WERI-Rb-1 (cell line): Measurements from ENCODE around the gene PTPRG.

Experiments used
- DNase-seq: peaks from one replicate; pipeline ENCODE4 v3.0.0-alpha.2; 2020
- H3K27ac ChIP-seq: fragments of 250-450 bp; sonication (Bioruptor Pico); 2 replicates; pipeline ENCODE4 v1.5.1; 2020; ENCODE audit warnings: mild to moderate bottlenecking, moderate library complexity
- H3K27me3 ChIP-seq: fragments of 250-450 bp; sonication (Bioruptor Pico); 2 replicates; pipeline ENCODE4 v1.5.1; 2021; ENCODE audit warnings: mild to moderate bottlenecking, low read depth, moderate library complexity; ENCODE audit not compliant: insufficient read depth, severe bottlenecking
- H3K36me3 ChIP-seq: fragments of 250-450 bp; sonication (Bioruptor Pico); 2 replicates; pipeline ENCODE4 v1.5.1; 2020; ENCODE audit warnings: mild to moderate bottlenecking, moderate library complexity
- H3K4me3 ChIP-seq: 2 replicates; pipeline ENCODE4 v1.5.1; 2011; ENCODE audit warnings: low read depth, mild to moderate bottlenecking, control low read depth, low read length
- H3K9me3 ChIP-seq: fragments of 250-450 bp; sonication (Bioruptor Pico); 2 replicates; pipeline ENCODE4 v1.5.1; 2021; ENCODE audit warnings: mild to moderate bottlenecking, moderate library complexity; ENCODE audit not compliant: severe bottlenecking
- TF ChIP-seq, protein P1 (sequence below): IDR thresholded peaks from 2 replicates; pipeline ENCODE4 v1.5.1; 2011; ENCODE audit warnings: low read depth, mild to moderate bottlenecking, control low read depth, inconsistent platforms, low read length

Gene PTPRG

DNA sequence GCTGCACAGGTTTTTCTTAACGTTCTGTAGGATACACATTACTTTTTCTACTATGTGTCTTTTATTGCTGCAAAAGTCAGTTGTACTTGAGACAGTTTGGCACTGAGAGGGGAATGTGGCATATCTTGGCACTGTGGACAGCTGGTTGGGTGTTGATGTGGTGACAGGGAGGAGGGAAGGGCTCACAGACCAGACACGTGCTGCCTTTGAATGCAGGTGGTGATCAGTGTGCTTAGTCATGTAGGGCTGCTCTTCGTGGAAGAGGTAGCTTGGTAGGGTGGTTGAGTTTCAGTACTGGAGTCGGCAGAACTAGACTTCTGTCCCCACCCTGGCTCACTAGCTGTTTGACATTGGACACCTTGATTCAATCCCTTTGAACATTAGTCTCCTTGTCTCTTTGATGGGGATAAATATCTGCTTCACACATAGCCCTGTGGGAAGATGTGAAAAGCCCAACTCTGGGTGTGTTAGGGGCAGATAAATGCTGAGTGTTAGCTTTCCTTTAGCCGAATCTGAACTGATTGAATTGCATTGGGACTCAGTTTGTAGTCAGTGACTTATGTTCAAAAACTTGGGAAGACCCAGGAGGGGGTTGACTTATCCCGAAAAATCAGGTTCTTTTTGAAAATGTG, 108.4 kb downstream of the PTPRG start:
- Histone ChIP-seq H3K27me3 (no peaks in the 10 kb centered on the region), H3K4me3 (no peak overlapping the region), H3K9me3 (no peaks in the 10 kb centered on the region), H3K27ac (peak overlapping the region; percentile 66), H3K36me3 (no peaks in the 10 kb centered on the region)
- peak; percentile 36 for DNase-seq
- TF ChIP-seq, protein P1, sequence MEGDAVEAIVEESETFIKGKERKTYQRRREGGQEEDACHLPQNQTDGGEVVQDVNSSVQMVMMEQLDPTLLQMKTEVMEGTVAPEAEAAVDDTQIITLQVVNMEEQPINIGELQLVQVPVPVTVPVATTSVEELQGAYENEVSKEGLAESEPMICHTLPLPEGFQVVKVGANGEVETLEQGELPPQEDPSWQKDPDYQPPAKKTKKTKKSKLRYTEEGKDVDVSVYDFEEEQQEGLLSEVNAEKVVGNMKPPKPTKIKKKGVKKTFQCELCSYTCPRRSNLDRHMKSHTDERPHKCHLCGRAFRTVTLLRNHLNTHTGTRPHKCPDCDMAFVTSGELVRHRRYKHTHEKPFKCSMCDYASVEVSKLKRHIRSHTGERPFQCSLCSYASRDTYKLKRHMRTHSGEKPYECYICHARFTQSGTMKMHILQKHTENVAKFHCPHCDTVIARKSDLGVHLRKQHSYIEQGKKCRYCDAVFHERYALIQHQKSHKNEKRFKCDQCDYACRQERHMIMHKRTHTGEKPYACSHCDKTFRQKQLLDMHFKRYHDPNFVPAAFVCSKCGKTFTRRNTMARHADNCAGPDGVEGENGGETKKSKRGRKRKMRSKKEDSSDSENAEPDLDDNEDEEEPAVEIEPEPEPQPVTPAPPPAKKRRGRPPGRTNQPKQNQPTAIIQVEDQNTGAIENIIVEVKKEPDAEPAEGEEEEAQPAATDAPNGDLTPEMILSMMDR: no peak

DNA sequence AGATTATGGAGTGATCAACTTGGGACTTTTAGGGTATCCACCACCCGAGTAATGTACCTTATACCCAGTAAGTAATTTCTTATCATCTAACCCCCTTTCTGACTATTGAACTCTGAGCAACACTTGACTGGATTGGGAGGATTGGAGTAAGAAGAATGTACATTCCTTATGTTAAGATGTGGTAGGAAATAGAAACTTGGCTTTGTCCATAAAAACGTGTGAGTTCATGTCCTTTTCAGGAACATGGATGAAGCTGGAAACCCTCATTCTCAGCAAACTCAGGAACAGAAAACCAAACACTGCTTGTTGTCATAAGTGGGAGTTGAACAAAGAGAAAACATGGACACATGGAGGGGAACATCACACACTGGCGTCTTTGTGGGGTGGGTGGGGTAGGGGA, 112.3 kb downstream of the PTPRG start:
- no peak overlapping the region for H3K27ac ChIP-seq
- TF ChIP-seq, protein P1: no peak
- no peak overlapping the region for H3K4me3 ChIP-seq
- no peaks in the 10 kb centered on the region for H3K9me3 ChIP-seq
- H3K27me3 ChIP-seq: no peaks in the 10 kb centered on the region
- no peak for DNase-seq
- no peaks in the 10 kb centered on the region for H3K36me3 ChIP-seq

DNA sequence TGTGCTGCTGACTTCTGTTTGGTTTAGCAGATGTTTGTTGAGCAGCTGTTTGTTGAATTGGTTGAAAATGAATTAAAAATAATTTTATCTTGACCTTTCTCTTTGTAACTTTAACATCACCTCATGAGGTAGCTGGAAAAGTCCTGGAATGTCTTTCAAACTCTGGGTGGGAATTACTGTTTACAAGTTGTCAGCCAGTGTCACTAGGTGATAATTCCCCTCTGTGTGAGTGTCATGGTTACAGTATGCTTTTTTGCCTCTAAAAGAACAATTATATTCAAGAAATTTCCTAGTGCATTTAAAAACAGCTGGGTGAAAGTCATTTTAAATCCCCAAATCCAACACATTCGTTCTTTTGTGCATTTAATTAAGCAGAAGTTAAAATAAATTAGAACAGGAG, 113.2 kb downstream of the PTPRG start:
- Histone ChIP-seq H3K36me3 (no peaks in the 10 kb centered on the region), H3K4me3 (no peak overlapping the region), H3K9me3 (no peaks in the 10 kb centered on the region), H3K27ac (no peak overlapping the region), H3K27me3 (no peaks in the 10 kb centered on the region)
- TF ChIP-seq, protein P1: no peak
- no peak for DNase-seq

DNA sequence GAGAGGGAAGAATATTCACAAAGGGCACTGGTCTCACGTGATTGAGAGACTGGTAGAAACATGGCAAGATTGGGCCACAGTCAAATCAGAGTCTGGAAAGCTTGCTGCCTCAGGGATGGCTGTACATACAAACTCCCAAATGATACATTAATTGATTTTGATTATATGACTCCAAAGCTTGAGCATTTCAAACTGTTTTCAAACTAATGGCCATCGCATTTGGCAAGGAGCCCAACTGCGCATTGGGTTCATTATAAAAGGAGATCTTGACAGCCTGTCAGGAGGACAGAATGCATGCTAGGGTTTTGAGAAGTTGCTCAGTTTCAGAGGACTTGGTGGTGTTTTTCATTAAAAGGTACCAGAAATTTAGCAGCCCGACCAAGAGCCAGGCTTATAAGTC, 117.7 kb downstream of the PTPRG start:
- DNase-seq: no peak
- H3K27me3 ChIP-seq: no peaks in the 10 kb centered on the region
- no peaks in the 10 kb centered on the region for H3K9me3 ChIP-seq
- TF ChIP-seq, protein P1: no peak
- no peak overlapping the region for H3K27ac ChIP-seq
- no peak overlapping the region for H3K4me3 ChIP-seq
- H3K36me3 ChIP-seq: no peaks in the 10 kb centered on the region

DNA sequence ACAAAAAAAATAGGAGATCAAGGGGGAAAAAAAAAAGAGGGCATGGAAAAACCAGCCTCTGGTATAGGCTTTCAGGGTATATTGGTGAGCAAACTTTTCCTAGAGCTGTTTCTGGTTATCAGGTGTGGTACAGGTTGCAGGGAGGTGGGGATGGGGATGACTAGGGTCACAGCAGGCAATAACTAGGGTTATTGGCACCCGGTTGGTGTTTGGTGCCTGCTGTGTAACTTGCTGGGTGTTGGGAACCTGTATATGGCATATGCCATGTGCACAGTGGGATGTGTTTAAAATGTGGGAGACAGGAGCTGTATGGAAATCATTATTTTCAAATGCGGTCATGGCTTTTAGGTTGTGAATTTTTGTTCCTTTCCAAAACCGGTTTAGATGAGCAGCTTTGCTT, 119.2 kb downstream of the PTPRG start:
- TF ChIP-seq, protein P1: no peak
- H3K9me3 ChIP-seq: no peaks in the 10 kb centered on the region
- H3K4me3 ChIP-seq: no peak overlapping the region
- no peak overlapping the region for H3K27ac ChIP-seq
- no peaks in the 10 kb centered on the region for H3K36me3 ChIP-seq
- DNase-seq: no peak
- no peaks in the 10 kb centered on the region for H3K27me3 ChIP-seq

DNA sequence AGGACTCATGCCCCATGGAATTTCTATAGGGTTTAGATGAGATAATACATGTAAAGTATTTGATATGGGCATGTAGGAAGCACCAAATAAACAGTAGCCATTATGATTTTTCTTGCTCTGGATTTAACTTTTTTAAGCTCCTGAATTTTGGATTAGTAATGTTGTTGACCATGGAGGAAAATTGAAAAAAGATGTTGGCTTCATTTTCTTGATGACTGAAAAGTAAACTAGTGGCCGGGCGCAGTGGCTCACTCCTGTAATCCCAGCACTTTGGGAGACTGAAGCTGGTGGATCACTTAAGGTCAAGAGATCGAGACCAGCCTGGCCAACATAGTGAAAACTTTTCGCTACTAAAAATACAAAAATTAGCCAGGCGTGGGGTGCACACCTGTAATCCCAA, 120.3 kb downstream of the PTPRG start:
- no peak for DNase-seq
- H3K9me3 ChIP-seq: no peaks in the 10 kb centered on the region
- TF ChIP-seq, protein P1: no peak

More for the DNA sequence above, 120.3 kb downstream of the PTPRG start:
- Histone ChIP-seq H3K27ac (peak overlapping the region; percentile 46), H3K4me3 (no peak overlapping the region), H3K36me3 (no peaks in the 10 kb centered on the region), H3K27me3 (no peaks in the 10 kb centered on the region)
